Panc1 (cell line): ENCODE results near the gene PKD1. TPM values are rescaled to one million over a fixed set of nuclear protein-coding genes. Genes with fewer than 3 reads are reported as not detected.

Experiments
- ATAC-seq: fragments of 200-7000 bp; cut with Tn5 transposase; 2 replicates; pipeline ENCODE4 v1.9.1; 2020; ENCODE audit warnings: mild to moderate bottlenecking, moderate library complexity
- BruUV-seq: library from RNA; stranded (reverse); fragments of 400-500 nt; replicated peaks from 2 replicates; lab custom pipeline; 2021; lab: Mats Ljungman, UMichigan
- CTCF ChIA-PET: fragments of 300-600 bp; sonication (Branson Sonifier 250); formaldehyde crosslinking; loops from one replicate; lab custom pipeline; 2022; ENCODE audit warnings: antibody characterized with exemption; lab: Charles Lee
- POLR2A ChIA-PET: fragments of 300-600 bp; sonication (Branson Sonifier 250); formaldehyde crosslinking; loops from one replicate; lab custom pipeline; 2022; ENCODE audit warnings: antibody characterized with exemption; lab: Charles Lee
- DNase-seq: peaks from one replicate; pipeline ENCODE4 v3.0.0-alpha.2; 2010; ENCODE audit warnings: low read depth, low spot score
- H3K27ac ChIP-seq: 2 replicates; pipeline ENCODE4 v1.5.1; 2011; ENCODE audit warnings: mild to moderate bottlenecking, low read length, inconsistent platforms
- H3K27me3 ChIP-seq: fragments of 200-500 bp; sonication (Bioruptor generic); 2 replicates; pipeline ENCODE4 v1.6.0; 2014; ENCODE audit warnings: low read length, inconsistent platforms; ENCODE audit not compliant: control insufficient read depth, insufficient read depth
- H3K36me3 ChIP-seq: fragments of 200-500 bp; sonication (Bioruptor generic); 2 replicates; pipeline ENCODE4 v1.5.1; 2014; ENCODE audit warnings: inconsistent platforms, mild to moderate bottlenecking, low read length, moderate library complexity; ENCODE audit not compliant: control insufficient read depth, insufficient read depth
- H3K4me1 ChIP-seq: 2 replicates; pipeline ENCODE4 v1.5.1; 2011; ENCODE audit warnings: inconsistent platforms, mild to moderate bottlenecking, low read length, moderate library complexity; ENCODE audit not compliant: control insufficient read depth, insufficient read depth
- H3K4me3 ChIP-seq, 2 experiments: 2 replicates each; pipeline ENCODE4 v1.5.1; 2011 to 2012; ENCODE audit warnings: low read depth in 2 of 2, low read length in 2 of 2, mild to moderate bottlenecking in 2 of 2, inconsistent platforms in 1 of 2, moderate library complexity in 1 of 2
- H3K9me3 ChIP-seq: fragments of 200-500 bp; sonication (Bioruptor generic); 2 replicates; pipeline ENCODE4 v1.5.1; 2014; ENCODE audit warnings: low read depth, mild to moderate bottlenecking, inconsistent platforms, low read length, moderate library complexity; ENCODE audit not compliant: control insufficient read depth, insufficient read depth
- CTCF ChIP-seq: fragments of 450-650 bp; IDR thresholded peaks from 2 replicates; pipeline ENCODE4 v1.5.1; 2017; ENCODE audit warnings: mild to moderate bottlenecking
- POLR2AphosphoS5 ChIP-seq: IDR thresholded peaks from 2 replicates; pipeline ENCODE4 v1.6.1; 2012; ENCODE audit warnings: mild to moderate bottlenecking, low read depth, low read length, moderate library complexity
- REST ChIP-seq, 2 experiments: IDR thresholded peaks; 2 replicates each; pipeline ENCODE4 v1.6.1; 2011 to 2012; ENCODE audit warnings: low read depth in 2 of 2, control low read depth in 1 of 2, low read length in 1 of 2, mild to moderate bottlenecking in 1 of 2, moderate library complexity in 1 of 2; ENCODE audit not compliant: insufficient read depth in 1 of 2
- SIN3A ChIP-seq: IDR thresholded peaks from 2 replicates; pipeline ENCODE4 v1.6.1; 2012; ENCODE audit warnings: low read depth, mild to moderate bottlenecking, low read length, moderate library complexity, borderline replicate concordance; ENCODE audit not compliant: insufficient read depth
- TCF7L2 ChIP-seq: IDR thresholded peaks from 2 replicates; pipeline ENCODE4 v1.6.1; 2011; ENCODE audit warnings: mild to moderate bottlenecking, low read depth, low read length, inconsistent platforms
- in situ Hi-C: cut with HindIII; loops from 2 replicates; pipeline ENCODE4 v1.10.0; 2016; ENCODE audit warnings: low sequenced_read_pairs, low pct_unique_long_range_greater_than_20kb
- intact Hi-C: fragments of 100-400 bp; cut with micrococcal nuclease; formaldehyde crosslinking; loops from one replicate; pipeline ENCODE4 v1.10.0; 2022; ENCODE audit not compliant: unreplicated experiment
- total RNA-seq: library from RNA; stranded (reverse); gene quantifications from one replicate; pipeline ENCODE4 v1.2.1, GENCODE V29; 2021; ENCODE audit not compliant: unreplicated experiment

Gene PKD1
- total RNA-seq, 1 experiment from 2014 or later, result 279 TPM

GRCh38 chr16:2165861-2166260 lies 30.2 kb upstream of the PKD1 start:
- TF ChIP-seq SIN3A (no peak), CTCF (no peak), POLR2AphosphoS5 (no peak), REST (IDR thresholded peaks at IDR 0.05; ENCODE audit: insufficient read depth in 1 of 2, low read depth in 2 of 2, low read length in 1 of 2) (no peak), TCF7L2 (no peak)
- no peaks in the 10 kb centered on the region for H3K4me1 ChIP-seq
- ATAC-seq (no peak), DNase-seq (no peak)
- peaks cover 4% of the 10 kb centered on the region; the same call in 1 of the 2 replicates for H3K36me3 ChIP-seq
- no TSS peak for BruUV-seq
- H3K4me3 ChIP-seq, result no peak overlapping the region
- intact Hi-C loops, result no loop called here
- in situ Hi-C loops, result no loop called here
- POLR2A ChIA-PET, result interaction anchor here (0.9 kb wide), 1 partner anchor 11 kb away, joined by 3 read pairs; the partner anchor contains the start of gene TRAF7
- CTCF ChIA-PET, result no interaction called here
- no peaks in the 10 kb centered on the region for H3K9me3 ChIP-seq
- H3K27me3 ChIP-seq, result no peaks in the 10 kb centered on the region
- H3K27ac ChIP-seq, result no peak overlapping the region

GRCh38 chr16:2163211-2163881 lies 27.6 kb upstream of the PKD1 start:
- DNase-seq (no peak), ATAC-seq (no peak)
- in situ Hi-C loops, result no loop called here
- H3K4me3 ChIP-seq, result no peak overlapping the region
- no peak for TF ChIP-seq CTCF
- TF ChIP-seq TCF7L2, result no peak
- TF ChIP-seq REST (IDR thresholded peaks at IDR 0.05; ENCODE audit: insufficient read depth in 1 of 2, low read depth in 2 of 2, low read length in 1 of 2), result no peak
- no peak for TF ChIP-seq POLR2AphosphoS5
- no peak for TF ChIP-seq SIN3A
- ChIA-PET CTCF (no interaction called here), POLR2A (interaction anchor here (0.6 kb wide), 1 partner anchor 14 kb away, joined by 3 read pairs; no protein-coding TSS in a partner anchor)
- H3K27me3 ChIP-seq, result no peaks in the 10 kb centered on the region
- peaks cover 3% of the 10 kb centered on the region; the same call in 1 of the 2 replicates for H3K36me3 ChIP-seq
- H3K4me1 ChIP-seq, result peaks cover 18% of the 10 kb centered on the region
- BruUV-seq, result no TSS peak
- H3K27ac ChIP-seq, result no peak overlapping the region
- H3K9me3 ChIP-seq, result no peaks in the 10 kb centered on the region
- intact Hi-C loops, result no loop called here
